GM18867 (cell line): ENCODE measurements around the gene PARP12.

Source experiments
- ATAC-seq: cut with Tn5 transposase; IDR thresholded peaks from one replicate; pipeline ENCODE4 v1.9.1; 2021; ENCODE audit warnings: mild to moderate bottlenecking, moderate library complexity; ENCODE audit not compliant: unreplicated experiment

PARP12 gene

DNA sequence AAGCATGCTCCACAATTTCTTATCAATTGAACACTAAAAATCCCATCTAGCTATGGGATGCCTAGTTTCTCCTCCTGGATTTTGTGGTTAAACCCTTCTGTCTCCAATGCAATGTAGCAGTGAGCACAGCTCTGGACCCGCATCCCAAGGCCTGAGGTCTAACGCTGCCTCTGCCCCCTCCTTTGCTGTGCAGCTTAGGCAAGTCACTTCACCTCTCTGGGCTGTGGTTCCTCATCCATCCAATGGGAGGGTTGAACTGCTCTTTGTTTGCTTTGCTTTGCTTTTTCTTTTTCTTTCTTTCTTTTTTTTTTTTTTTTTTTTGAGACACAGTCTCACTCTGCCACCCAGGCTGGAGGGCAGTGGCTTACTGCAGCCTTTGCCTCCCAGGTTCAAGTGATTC, 69.2 kb downstream of the PARP12 start:
- no peak for ATAC-seq

DNA sequence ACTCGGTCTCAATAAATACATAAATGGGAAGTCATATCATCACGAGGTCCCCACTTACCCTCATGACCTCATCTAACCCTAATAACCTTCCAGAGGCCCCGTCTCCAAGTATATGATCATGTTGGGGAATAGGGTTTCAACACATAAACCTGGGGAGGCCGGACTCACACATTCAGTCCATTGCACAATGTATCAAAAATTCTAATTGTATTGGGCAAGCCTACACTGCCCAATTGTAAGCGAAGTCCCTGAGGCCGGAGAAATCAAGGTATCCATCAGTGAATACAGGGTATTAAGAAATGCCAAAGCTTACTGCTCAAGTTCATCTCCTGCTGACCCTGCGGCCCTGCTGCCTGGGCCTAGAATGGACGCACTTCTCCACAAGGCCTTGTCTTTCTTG, 69.6 kb downstream of the PARP12 start:
- no peak for ATAC-seq

DNA sequence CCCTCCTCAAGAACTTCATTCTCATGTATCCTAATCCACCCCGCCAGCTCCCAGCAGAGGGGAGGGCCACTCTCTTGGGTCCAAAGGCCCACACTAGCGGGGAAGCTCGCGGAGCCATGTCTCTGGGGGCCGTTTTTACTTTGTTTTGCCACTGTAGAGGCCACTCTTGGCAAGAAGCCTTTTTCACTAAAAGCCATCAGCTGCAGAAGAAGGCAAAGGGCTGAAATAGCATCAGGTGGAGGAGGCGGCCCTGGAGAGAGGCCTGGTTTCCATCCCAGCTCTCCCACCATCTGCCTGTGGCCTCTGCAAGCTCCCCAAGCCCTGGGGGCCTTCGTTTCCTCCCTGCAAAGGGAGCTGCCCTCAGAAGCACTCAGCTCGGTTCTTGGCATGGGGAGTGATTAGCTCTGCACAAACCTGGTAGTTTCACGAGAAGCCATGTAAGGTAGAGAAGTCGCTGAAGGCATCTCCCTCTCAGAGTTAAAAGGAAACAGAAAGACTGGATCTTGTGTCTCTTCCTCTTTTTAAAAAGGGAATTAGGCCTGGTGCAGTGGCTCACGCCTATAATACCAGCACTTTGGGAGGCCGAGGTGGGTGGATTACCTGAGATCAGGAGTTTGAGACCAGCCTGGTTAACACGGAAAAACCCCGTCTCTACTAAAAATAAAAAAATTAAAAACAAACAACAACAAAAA, 70.3 kb downstream of the PARP12 start:
- no peak for ATAC-seq

DNA sequence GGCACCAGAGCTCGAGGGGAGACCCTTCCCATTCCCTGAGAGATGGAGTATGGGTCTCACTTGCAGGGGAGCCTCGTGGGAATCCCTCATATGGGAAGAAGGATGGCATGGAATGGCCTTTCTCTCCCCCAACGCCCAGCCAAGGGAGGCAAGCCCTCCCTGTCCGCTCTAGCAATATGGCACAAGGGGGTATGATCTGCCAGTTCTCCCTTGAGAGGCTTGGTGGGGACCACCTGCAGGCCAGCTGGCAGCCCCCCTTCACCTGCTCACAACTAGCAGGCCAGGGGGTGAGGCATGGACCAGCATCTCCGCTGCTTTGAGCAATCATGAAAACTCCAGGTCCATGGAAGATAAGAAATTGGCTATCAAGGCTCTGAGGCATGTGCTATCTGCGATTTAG, 70.8 kb downstream of the PARP12 start:
- no peak for ATAC-seq

DNA sequence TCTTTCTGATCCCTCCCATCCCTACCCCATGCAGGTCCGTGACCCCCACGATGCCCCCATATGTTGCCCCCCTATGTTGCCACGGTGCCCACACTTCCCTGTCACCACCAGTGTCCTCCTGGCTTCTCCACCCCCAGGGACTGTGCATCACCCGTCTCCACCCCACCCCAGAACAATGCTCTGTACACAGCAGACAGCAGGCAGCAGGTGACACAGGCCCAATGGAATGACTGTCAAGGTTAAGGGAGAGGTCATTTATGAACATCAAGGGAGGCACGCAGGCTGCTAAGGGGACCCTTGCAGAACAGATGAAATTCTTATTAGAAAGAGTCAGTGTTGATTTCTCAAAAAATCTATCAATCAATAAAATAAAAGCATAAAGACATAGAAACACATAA, 71.5 kb downstream of the PARP12 start:
- no peak for ATAC-seq

DNA sequence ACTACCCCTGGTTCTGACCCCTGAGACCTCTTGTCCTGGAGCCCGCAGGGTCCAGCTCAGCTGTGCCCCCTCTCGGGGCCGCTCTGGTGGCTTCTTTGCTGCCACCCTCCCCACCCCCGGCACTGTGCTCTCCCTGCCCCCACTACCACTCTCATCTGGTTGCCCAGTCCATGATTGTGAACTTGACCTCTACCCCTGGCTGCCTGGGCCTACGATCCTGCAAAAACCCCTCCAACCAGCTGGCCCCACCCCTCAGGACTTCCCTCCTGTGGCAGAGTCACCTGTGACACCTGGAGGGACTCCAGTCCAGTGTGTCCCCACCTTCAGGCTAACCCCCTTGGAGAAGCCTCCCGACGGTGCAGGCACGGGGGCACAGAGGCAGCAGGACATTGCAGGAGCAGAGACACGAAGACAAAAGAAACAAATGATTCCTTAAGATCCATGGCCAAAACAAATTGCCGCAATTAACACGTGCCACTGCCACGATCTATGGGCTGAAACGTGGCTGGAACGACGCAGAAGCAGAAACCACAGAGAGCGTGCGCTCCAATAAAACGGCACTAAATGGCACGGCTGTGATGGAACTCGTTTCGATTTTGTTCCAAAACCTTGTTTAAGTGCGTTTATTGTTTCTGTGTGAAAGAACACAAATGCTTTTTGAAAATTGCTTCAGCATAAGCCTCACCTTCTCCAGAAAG, 72.0 kb downstream of the PARP12 start:
- no peak for ATAC-seq

DNA sequence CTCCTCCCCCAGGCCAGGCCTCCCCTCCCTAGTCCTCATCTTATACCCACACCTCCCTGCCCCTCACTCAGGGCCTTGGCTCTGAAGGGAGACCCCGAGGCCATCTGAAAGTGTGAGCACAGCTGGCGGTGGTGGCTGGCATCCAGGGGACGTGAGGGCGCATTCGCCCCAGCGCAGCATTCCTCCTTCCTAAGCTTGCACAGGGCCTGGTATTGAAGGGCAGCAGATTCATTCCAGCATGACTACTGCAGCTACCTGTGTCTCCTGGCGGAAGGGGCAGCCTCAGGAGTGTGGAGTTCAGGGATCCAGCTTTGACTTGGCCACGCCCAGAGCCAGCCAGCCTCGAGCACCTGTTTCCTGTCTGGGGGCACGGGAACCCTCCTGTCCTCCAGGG, 72.6 kb downstream of the PARP12 start:
- no peak for ATAC-seq

DNA sequence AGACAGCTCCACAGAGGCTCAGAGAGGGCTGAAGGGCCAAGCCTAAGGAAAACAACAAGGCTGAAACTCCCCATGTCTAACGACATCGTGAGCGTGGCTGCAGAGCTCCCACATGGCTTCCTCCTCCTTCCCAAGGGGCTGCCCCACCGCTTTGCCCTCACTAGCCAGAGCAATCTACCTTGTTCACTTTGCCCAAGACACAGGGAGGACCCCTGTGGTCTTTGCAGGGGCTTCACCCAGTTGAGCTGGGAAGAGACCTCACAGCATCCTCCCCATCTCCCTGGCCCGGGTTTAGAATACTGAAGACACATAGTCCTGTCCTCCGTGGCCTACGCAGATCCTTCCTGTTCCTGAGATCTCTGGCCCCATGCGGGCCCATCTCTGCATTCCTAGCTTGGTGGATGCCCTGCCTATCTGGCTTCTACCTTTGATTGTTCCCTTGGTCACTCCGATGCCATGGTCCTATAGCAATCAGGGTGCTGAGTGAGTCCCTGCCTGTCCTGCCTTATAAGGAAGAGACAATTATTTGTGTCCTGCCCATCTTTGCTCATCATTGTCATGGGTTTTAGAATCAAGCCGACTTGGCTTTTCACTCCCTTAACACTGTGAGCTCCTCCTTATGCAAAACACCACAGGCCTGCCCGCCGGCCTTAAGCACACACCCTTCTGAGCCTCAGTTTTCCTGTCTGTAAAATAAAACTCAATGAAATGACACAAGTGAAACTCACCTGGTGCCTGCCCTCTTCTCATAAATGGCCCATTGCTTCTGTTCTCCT, 73.2 kb downstream of the PARP12 start:
- no peak for ATAC-seq

DNA sequence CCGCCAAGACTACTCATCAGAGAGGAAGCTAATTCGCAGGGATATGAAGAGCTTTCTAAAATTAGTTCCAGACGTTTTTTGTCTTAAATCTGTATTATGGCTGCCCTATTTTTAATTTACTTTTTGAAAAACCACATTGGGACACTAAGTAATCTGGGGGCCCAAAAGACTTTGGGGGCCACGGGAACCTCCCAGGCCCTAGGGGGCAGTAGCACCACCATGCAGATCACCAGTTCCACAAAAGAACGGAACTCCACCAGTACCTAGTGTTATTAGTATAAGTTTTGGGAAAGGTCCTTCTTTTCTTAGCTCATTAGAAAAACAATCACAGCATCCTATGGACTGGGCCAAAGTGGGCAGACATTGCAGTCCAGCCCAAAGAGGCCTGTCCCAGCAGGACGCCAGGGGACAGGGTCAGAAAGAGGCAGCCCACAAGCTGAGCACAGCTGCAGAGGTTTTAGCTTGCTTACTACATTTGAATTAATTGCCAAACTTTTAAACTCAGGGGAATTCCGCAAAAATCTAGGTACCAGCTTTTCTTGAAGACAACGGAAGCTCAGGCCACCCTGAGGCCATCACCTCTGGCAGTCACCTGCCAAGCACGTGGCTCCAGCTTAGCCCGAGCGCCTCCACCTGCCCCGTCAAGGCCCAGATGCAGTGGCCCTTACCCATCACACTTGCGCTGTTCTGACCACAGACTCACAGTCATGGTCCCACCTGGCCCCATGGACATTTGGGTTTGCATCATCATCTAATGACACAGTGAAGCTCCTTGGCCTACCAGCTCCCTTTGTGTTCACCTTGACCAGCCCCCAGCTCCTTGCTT, 74.8 kb downstream of the PARP12 start:
- ATAC-seq, result no peak

DNA sequence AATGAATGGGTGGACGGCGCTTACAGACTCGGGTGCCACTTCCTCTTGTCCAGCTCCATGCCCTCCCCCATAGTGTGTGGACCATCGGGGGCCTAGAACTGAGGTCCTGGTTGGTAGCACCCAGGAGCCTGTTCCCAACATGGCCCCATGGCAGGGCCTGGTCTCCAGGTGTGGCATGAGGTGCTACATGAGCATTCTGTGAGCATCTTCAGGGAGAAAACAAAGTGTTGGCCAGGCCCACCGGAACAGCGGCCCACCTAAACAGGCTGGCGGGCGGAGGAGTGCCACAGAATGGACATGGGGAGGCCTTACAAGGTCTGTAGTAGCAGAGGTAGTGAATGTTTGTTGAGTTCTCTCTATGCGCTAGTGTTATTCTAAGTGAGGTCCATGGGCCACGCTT, 76.9 kb downstream of the PARP12 start:
- ATAC-seq, result no peak

DNA sequence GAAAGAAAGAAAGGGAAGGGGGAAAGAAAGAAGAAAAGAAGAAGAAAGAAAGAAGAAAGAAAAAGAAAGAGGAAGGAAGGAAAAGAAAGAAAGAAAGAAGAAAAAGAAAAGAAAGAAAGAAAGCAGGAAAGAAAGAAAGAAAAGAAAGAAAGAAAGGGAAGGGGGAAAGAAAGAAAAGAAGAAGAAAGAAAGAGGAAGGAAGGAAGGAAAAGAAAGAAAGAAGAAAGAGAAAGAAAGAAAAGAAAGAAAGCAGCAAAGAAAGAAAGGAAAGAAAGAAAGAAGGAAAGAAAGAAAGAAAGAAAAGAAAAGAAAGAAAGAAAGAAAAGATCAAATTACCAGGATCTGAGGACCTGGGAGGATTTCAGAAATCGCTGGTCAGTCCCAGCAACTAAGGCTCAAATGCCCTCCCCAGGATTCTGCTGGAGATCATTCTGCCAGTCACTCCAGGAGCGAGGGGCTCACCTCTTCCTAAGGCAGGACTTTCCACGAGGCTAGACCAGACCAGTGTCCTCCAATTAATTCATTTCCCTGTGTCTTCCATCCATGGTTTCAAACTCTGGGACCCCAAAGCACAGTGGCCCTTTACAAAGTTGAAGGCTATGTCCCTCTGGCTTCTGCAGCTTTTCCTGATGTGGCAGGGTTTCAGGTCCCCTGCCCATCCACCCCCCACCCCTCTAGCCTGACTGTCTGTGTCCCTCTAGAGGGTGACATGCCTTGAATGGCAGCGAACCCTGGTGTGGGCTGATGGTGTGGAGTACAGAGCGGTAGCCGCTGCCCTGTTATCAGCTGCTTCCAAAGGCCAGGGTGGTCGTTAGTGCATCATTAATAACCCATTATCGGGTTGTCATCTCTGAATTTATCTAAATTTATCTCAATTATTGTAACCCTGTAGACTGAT, 77.9 kb downstream of the PARP12 start:
- no peak for ATAC-seq

DNA sequence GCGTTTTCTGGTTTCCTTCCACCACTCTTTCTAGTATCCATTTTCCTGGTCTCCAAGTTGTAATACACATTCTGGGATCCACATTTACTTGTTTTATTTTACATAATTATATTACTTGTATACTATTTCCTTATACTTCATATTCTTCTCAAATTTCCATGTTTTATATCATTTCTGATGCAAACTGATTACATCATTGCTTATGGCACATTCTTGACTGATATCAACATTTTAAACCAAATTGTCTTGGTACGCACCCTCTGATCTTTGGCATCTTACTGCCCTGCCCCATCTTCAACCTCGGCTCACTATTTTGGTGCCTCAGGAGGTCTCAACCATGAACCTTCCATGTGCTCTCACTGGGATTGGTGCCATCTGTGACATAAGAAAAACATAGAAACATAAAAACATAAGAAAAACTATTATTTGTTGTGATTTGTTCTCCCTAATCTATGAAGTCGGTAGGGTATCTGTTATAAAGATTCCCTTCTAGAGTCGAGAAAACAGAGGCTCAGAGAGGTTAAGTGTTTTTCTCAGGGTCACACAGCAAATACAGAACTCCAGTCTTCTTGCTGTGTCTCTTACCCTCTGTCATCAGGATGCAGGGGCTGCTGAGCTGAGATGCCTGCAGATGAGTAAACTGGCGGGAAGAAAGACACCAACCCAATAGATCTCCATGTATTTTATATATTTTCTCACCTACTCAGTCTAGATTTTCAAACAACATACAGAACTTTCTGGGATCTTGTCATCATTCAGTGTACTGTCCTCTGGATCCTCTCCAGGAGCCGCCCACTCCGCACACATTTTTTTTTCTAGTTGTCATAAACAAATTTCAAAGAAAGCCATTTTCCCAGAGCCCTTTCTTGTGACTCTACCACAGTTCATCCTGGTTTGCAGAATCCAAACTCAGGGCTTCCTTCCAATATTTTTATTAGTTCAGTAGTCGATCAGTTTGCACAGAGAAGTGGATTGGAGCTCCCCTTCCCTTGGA, 79.5 kb downstream of the PARP12 start:
- ATAC-seq, result no peak

DNA sequence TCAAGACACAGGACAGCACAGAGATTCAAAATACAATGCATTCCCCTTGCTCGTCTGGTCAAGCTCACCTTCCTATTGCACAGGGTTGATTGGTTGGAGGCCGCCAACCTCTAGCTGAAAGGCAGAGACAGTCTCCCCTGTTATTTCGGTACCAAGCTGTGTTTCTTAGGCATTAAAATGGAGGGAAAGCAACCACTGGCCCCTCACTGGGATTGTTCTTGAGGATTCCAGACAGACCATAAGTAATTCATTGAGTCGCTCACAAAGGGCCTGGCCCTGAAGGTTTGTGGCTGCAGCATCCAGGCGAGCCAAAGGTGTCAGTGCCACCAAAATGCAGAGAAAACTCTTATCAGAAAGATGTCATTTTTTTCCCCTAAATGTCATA, 81.2 kb downstream of the PARP12 start:
- ATAC-seq, result no peak

DNA sequence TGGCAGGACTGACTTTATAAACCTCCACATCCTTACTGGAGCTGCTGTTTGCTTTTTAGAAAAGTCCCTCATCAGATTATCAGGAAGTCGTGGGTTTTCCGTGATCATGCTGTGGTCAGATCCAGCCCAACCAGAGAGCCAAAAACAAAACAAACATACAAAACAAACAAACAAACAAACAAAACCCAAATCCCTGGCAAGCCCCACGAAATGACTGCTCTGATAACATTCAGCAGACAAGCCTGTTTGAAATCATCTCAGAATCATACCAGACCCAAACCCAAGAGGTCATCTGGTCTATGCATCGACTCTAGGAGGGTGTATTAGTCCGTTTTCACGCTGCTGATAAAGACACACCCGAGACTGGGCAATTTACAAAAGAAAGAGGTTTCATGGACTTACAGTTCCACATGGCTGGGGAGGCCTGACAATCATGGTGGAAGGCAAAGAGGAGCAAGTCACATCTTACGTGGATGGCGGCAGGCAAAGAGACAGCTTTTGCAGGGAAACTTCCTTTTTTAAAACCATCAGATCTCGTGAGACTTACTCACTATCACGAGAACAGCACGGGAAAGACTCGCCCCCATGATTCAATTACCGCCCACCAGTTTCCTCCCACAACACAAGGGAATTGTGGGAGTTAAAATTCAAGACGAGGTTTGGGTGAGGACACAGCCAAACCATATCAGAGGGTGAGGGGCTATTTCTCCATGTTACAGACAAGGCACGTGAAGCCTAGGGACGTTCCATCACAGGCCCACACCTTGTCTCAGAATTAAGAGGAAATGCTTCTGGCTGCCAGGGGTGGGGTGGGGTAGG, 85.7 kb downstream of the PARP12 start:
- ATAC-seq, result no peak

DNA sequence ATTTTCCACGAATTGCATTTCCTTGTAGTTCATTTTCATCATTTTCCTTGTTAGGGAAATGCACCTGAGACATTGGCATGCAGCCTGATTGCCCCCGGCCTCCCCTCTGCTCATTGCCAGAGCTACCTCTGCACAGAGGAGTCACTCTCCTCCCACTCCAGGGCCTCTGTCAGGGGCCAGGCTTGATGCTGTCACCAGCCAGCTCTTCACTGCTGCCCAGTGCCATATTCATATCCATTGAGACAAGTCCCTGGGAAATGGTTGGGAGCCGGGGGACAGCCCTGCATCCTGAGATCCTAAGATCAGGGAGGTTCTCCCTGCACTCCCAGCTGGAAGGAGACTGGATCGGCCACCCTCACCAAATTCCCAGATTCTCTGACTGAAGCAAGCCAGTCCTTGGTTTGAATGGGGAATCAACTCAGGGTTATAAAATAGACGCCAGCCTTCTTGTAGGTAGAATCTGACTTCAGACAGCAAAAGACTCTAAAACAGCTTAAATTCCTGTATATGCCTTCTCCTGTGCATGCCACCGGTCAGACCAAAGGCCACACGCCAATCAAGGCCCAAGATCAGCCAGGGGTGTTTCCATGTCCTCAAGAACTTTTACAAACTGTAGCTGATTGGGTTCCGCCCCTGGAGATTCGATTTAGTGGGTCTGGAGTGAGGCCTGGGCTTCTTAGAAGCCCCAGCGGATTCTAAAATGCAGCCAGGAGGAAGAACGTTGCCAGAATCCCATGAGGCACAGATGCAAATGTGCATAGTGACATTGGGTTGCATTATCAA, 86.5 kb downstream of the PARP12 start:
- ATAC-seq, result no peak

DNA sequence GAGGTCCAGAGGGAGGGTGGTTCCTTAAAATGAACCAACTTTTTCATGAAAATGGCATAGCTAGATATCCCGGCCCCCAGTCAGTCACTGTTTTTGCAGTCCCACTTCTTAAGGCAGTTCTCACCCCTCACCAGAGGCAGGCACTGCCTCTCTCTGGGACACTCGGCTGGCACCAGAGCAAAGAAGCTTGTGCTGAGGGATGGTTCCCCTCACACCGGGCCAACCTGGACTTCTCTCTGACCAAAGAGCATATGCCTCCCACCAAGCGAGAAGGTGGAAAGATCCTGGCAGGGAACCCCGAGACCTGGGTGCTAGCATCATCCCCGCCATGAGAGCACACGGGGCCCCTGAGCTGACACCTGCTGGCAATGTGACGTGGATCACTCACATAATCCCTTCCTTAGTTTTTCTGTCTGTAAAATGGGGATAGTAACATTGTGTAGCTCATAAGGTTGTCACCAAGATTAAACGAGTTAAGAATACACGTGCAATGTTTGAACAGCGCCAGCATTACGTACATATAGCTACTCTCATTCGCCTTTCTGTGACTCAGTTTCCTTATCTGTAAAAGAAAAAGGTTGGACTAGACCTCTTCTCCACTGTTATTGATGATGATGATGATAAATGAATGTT, 88.5 kb downstream of the PARP12 start:
- ATAC-seq, result no peak
